NT2/D1 (cell line): ENCODE data around the gene PPP1R7.

Experiments
- SUZ12 ChIP-seq: IDR thresholded peaks from 2 replicates; pipeline ENCODE4 v1.6.1; 2011; ENCODE audit not compliant: insufficient read length, insufficient read depth; ENCODE audit errors: extremely low read depth
- YY1 ChIP-seq: IDR thresholded peaks from 2 replicates; pipeline ENCODE4 v1.6.1; 2011; ENCODE audit not compliant: insufficient read length, insufficient read depth
- ZNF274 ChIP-seq: IDR thresholded peaks from 2 replicates; pipeline ENCODE4 v1.6.1; 2011; ENCODE audit warnings: mild to moderate bottlenecking, low read depth, low read length

DNA sequence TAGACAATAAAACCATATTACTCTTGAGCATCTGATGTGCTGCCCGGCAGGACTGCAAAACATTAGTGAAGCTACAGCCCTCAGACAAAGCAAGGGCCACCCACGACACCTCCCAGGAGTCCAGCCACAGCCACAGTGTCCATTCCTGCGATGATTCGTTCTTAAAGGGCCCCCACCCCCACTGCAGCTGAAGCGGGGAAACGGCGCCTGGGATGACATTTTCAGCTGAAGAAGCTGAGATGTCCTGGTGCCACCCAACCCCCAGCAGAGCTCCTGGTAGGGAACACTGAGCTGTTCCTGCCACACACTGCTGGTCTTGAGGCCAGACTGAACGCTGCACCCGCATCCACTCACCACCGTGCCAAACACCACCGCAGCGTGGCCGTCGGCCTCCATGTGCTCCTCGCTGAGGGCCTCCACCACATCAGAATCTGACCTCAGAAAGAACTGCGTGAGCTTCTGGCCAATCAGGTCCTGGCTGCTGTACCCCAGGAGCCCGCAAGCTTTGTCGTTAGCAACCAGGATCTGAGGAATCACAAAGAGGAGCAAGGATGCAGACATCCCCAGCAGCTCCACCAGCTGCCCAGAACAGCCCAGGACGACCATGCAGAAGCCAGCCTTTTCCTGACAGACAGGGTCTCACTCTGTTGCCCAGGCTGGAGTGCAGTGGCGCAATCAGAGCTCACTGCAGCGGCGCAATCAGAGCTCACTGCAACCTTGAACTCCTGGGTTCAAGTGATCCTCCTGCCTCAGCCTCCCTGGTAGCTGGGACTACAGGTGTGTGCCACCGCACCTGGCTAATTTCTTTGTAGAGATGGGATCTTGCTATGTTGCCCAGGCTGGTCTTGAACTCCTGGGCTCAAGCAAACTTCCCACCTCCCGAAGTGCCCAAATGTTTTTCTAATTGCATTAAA, 10.5 kb upstream of the PPP1R7 start:
- no peak for TF ChIP-seq YY1
- TF ChIP-seq ZNF274, result no peak
- no peak for TF ChIP-seq SUZ12
